HCT116 (cell line): Measurements from ENCODE around the gene ARFGEF3. TPM values are rescaled to one million over a fixed set of nuclear protein-coding genes. Genes with fewer than 3 reads are reported as not detected.

Experiments used
- ATAC-seq: fragments of 200-7000 bp; cut with Tn5 transposase; 2 replicates; pipeline ENCODE4 v1.9.1; 2020; ENCODE audit warnings: mild to moderate bottlenecking, moderate library complexity
- BruUV-seq: library from RNA; stranded (reverse); fragments of 400-500 nt; replicated peaks from 2 replicates; lab custom pipeline; 2021; lab: Mats Ljungman, UMichigan
- CTCF ChIA-PET: fragments of 300-600 bp; sonication (Branson Sonifier 250); formaldehyde crosslinking; loops from one replicate; lab custom pipeline; 2021; ENCODE audit warnings: antibody characterized with exemption; lab: Charles Lee
- POLR2A ChIA-PET: fragments of 300-600, 350-600 bp; sonication (Branson Sonifier 250); formaldehyde crosslinking; loops from one replicate; lab custom pipeline; 2021; ENCODE audit warnings: antibody characterized with exemption; lab: Charles Lee
- RAD21 ChIA-PET, 2 experiments: fragments of 300-600 bp; sonication (Branson Sonifier 250); formaldehyde crosslinking; loops; one replicate each; lab custom pipeline; 2023; ENCODE audit warnings: low total read pairs in 2 of 2; ENCODE audit not compliant: uncharacterized antibody in 2 of 2, unreplicated experiment in 2 of 2, low non-redundant PET in 1 of 2; lab: Charles Lee
- DNase-seq: peaks from one replicate; pipeline ENCODE4 v3.0.0-alpha.2; 2010; ENCODE audit warnings: low read depth, low spot score
- H2AFZ ChIP-seq: fragments of 200-600 bp; shearing (Covaris generic), sonication (generic); 2 replicates; pipeline ENCODE4 v1.6.1; 2017; ENCODE audit warnings: low read depth, mixed run types, mixed read lengths, antibody characterized with exemption, low read length; ENCODE audit not compliant: poor library complexity, severe bottlenecking
- H3K27ac ChIP-seq: 2 replicates; pipeline ENCODE4 v1.5.1; 2012; ENCODE audit warnings: low read depth, low read length
- H3K27me3 ChIP-seq: fragments of 200-600 bp; sonication (generic); 2 replicates; pipeline ENCODE4 v1.6.1; 2016; ENCODE audit warnings: mixed run types, low read length, mixed read lengths; ENCODE audit not compliant: insufficient read depth
- H3K36me3 ChIP-seq, 2 experiments: fragments of 200-500 bp in 1 of 2; fragments of 200-600 bp in 1 of 2; sonication (Bioruptor generic) in 1 of 2; sonication (generic) in 1 of 2; 2 replicates each; pipeline versions ENCODE4 v1.5.1 to v1.6.1; 2014 to 2016; ENCODE audit warnings: low read length in 2 of 2, inconsistent platforms in 1 of 2, mixed read lengths in 1 of 2, mixed run types in 1 of 2; ENCODE audit not compliant: insufficient read depth in 2 of 2, control insufficient read depth in 1 of 2
- H3K4me1 ChIP-seq, 2 experiments: fragments of 200-600 bp in 1 of 2; sonication (generic) in 1 of 2; 2 replicates each; pipeline versions ENCODE4 v1.5.1 to v1.6.1; 2012 to 2017; ENCODE audit warnings: low read length in 2 of 2, inconsistent platforms in 1 of 2, mild to moderate bottlenecking in 1 of 2, mixed read lengths in 1 of 2, mixed run types in 1 of 2, moderate library complexity in 1 of 2; ENCODE audit not compliant: insufficient read depth in 2 of 2, control insufficient read depth in 1 of 2
- H3K4me2 ChIP-seq: fragments of 200-600 bp; sonication (generic); 2 replicates; pipeline ENCODE4 v1.6.1; 2017; ENCODE audit warnings: mixed run types, low read length, mixed read lengths
- H3K4me3 ChIP-seq, 2 experiments: fragments of 200-600 bp in 1 of 2; sonication (generic) in 1 of 2; replicated peaks in 1 of 2; 2 replicates each; pipeline ENCODE4 v1.5.1; 2011 to 2016; ENCODE audit warnings: low read length in 2 of 2, control low read depth in 1 of 2, low read depth in 1 of 2, mild to moderate bottlenecking in 1 of 2, mixed read lengths in 1 of 2, mixed run types in 1 of 2
- H3K79me2 ChIP-seq: fragments of 200-600 bp; sonication (generic); 2 replicates; pipeline ENCODE4 v1.6.1; 2017; ENCODE audit warnings: mild to moderate bottlenecking, mixed run types, low read length, moderate library complexity, mixed read lengths; ENCODE audit not compliant: insufficient read depth
- H3K9ac ChIP-seq: fragments of 200-600 bp; sonication (generic); 2 replicates; pipeline ENCODE4 v1.6.1; 2016; ENCODE audit warnings: low read length, mixed read lengths
- H3K9me2 ChIP-seq: fragments of 200-600 bp; sonication (generic), shearing (Covaris generic); 2 replicates; pipeline ENCODE4 v1.6.1; 2017; ENCODE audit warnings: mixed run types, mild to moderate bottlenecking, moderate library complexity; ENCODE audit not compliant: insufficient read depth
- H3K9me3 ChIP-seq, 2 experiments: fragments of 200-500 bp in 1 of 2; fragments of 200-600 bp in 1 of 2; sonication (Bioruptor generic) in 1 of 2; sonication (generic) in 1 of 2; 2 replicates each; pipeline ENCODE4 v1.6.1; 2014 to 2017; ENCODE audit warnings: low read length in 2 of 2, mixed read lengths in 2 of 2, inconsistent platforms in 1 of 2, low read depth in 1 of 2, mild to moderate bottlenecking in 1 of 2, mixed run types in 1 of 2, moderate library complexity in 1 of 2; ENCODE audit not compliant: control insufficient read depth in 1 of 2, insufficient read depth in 1 of 2
- H4K20me1 ChIP-seq: fragments of 200-600 bp; sonication (generic), shearing (Covaris generic); 2 replicates; pipeline ENCODE4 v1.6.1; 2017; ENCODE audit warnings: mixed run types, mild to moderate bottlenecking, moderate library complexity; ENCODE audit not compliant: insufficient read depth
- CBX3 ChIP-seq: IDR thresholded peaks from 2 replicates; pipeline ENCODE4 v1.6.1; 2012; ENCODE audit warnings: low read depth
- EGR1 ChIP-seq: IDR thresholded peaks from 2 replicates; pipeline ENCODE4 v1.6.1; 2012; ENCODE audit warnings: low read depth
- JUND ChIP-seq: IDR thresholded peaks from 2 replicates; pipeline ENCODE4 v1.6.1; 2012
- POLR2AphosphoS5 ChIP-seq: IDR thresholded peaks from 2 replicates; pipeline ENCODE4 v1.6.1; 2011; ENCODE audit warnings: mild to moderate bottlenecking, low read depth, low read length, moderate library complexity
- SIN3A ChIP-seq: IDR thresholded peaks from 2 replicates; pipeline ENCODE4 v1.6.1; 2012; ENCODE audit warnings: low read depth
- SRF ChIP-seq: IDR thresholded peaks from 2 replicates; pipeline ENCODE4 v1.6.1; 2012; ENCODE audit warnings: low read depth
- TCF7L2 ChIP-seq: IDR thresholded peaks from 2 replicates; pipeline ENCODE4 v1.7.0; 2011; ENCODE audit warnings: borderline replicate concordance, inconsistent platforms; ENCODE audit not compliant: insufficient read depth, insufficient read length; ENCODE audit errors: extremely low read depth
- ZBTB33 ChIP-seq: IDR thresholded peaks from 2 replicates; pipeline ENCODE4 v1.6.1; 2011; ENCODE audit warnings: mild to moderate bottlenecking, low read length, moderate library complexity; ENCODE audit not compliant: insufficient replicate concordance; ENCODE audit errors: extremely low read depth
- ZNF274 ChIP-seq: fragments of 200-500 bp; sonication (Bioruptor generic); IDR thresholded peaks from 2 replicates; pipeline ENCODE4 v1.6.1; 2014; ENCODE audit warnings: mild to moderate bottlenecking, low read depth, low read length, inconsistent platforms
- intact Hi-C: fragments of 100-400 bp; cut with micrococcal nuclease; formaldehyde crosslinking; loops from 2 replicates; pipeline ENCODE4 v1.10.0; 2022
- total RNA-seq: library from RNA; stranded (reverse); gene quantifications from one replicate; pipeline ENCODE4 v1.2.1, GENCODE V29; 2021; ENCODE audit not compliant: unreplicated experiment
- TF ChIP-seq, protein P1 (sequence below): IDR thresholded peaks from 2 replicates; pipeline ENCODE4 v1.6.1; 2012; ENCODE audit warnings: low read depth

Gene ARFGEF3
- total RNA-seq, 1 experiment from 2014 or later = 3.8 TPM

DNA sequence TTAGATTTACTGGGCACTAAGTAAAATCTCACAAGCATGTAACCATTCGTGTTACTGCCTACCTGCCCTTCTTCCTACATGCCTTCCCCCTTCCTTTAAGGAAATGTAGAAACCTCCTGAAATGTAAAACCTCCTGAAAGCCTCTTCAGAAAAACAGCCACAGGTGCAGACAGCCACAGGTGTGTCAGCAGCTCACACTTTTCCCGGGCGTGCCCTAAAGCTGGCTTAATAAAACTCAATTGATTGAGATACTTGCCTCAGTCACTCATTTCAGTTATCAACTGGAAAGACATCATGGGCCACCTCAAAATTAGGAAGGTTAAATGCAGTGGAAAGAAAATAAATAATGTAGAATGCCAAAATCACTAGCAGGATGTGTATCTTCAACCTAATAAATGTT lies 79.6 kb downstream of the ARFGEF3 start:
- DNase-seq = no peak
- Histone ChIP-seq H3K9me3 (no peaks in the 10 kb centered on the region), H3K9ac (no peak overlapping the region), H2AFZ (no peak overlapping the region), H4K20me1 (no peaks in the 10 kb centered on the region), H3K4me3 (no peak overlapping the region), H3K79me2 (no peaks in the 10 kb centered on the region), H3K36me3 (no peaks in the 10 kb centered on the region), H3K27ac (no peak overlapping the region), H3K4me2 (no peak overlapping the region), H3K4me1 (no peaks in the 10 kb centered on the region), H3K9me2 (no peaks in the 10 kb centered on the region), H3K27me3 (no peaks in the 10 kb centered on the region)
- no TSS peak for BruUV-seq
- ATAC-seq = no peak
- POLR2A ChIA-PET = no interaction called here
- CTCF ChIA-PET = no interaction called here
- TF ChIP-seq ZNF274 (no peak), ZBTB33 (no peak), CBX3 (no peak), JUND (no peak), POLR2AphosphoS5 (no peak), TCF7L2 (no peak), SRF (no peak), EGR1 (no peak), SIN3A (no peak)
- TF ChIP-seq, protein P1, sequence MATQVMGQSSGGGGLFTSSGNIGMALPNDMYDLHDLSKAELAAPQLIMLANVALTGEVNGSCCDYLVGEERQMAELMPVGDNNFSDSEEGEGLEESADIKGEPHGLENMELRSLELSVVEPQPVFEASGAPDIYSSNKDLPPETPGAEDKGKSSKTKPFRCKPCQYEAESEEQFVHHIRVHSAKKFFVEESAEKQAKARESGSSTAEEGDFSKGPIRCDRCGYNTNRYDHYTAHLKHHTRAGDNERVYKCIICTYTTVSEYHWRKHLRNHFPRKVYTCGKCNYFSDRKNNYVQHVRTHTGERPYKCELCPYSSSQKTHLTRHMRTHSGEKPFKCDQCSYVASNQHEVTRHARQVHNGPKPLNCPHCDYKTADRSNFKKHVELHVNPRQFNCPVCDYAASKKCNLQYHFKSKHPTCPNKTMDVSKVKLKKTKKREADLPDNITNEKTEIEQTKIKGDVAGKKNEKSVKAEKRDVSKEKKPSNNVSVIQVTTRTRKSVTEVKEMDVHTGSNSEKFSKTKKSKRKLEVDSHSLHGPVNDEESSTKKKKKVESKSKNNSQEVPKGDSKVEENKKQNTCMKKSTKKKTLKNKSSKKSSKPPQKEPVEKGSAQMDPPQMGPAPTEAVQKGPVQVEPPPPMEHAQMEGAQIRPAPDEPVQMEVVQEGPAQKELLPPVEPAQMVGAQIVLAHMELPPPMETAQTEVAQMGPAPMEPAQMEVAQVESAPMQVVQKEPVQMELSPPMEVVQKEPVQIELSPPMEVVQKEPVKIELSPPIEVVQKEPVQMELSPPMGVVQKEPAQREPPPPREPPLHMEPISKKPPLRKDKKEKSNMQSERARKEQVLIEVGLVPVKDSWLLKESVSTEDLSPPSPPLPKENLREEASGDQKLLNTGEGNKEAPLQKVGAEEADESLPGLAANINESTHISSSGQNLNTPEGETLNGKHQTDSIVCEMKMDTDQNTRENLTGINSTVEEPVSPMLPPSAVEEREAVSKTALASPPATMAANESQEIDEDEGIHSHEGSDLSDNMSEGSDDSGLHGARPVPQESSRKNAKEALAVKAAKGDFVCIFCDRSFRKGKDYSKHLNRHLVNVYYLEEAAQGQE = no peak
- RAD21 ChIA-PET = interaction anchor here in 1 of 2 experiments (0.6 kb wide), 1 partner anchor 161 kb away, joined by 4 read pairs; no protein-coding TSS in a partner anchor
- intact Hi-C loops = no loop called here
